B cell (primary cell): ENCODE measurements around the gene MTF2. TPM values are rescaled to one million over a fixed set of nuclear protein-coding genes. Genes with fewer than 3 reads are reported as not detected.

Experiments
- ATAC-seq: fragments of 200-7000 bp; cut with Tn5 transposase; one replicate; pipeline ENCODE4 v1.10.0; 2021; ENCODE audit warnings: low read depth, mild to moderate bottlenecking, moderate number of reproducible peaks, moderate library complexity
- CTCF ChIA-PET: fragments of 350-600 bp; sonication (Branson Sonifier 250); formaldehyde crosslinking; loops from one replicate; lab custom pipeline; 2021; ENCODE audit warnings: antibody characterized with exemption, inconsistent platforms; lab: Charles Lee
- POLR2A ChIA-PET: fragments of 350-600 bp; sonication (Branson Sonifier 250); formaldehyde crosslinking; loops from one replicate; lab custom pipeline; 2021; ENCODE audit warnings: antibody characterized with exemption; lab: Charles Lee
- DNase-seq: peaks from one replicate; pipeline ENCODE4 v3.0.0; 2013
- H2AFZ ChIP-seq: 2 replicates; pipeline ENCODE4 v1.6.1; 2012; ENCODE audit warnings: mild to moderate bottlenecking, low read depth, low read length; ENCODE audit not compliant: insufficient read depth, poor library complexity, severe bottlenecking
- H3K27ac ChIP-seq, 2 donors: 1 replicate in 1 of 2; 2 replicates in 1 of 2; pipeline ENCODE4 v1.5.1; 2012 to 2013; ENCODE audit warnings: low read length in 2 of 2, mild to moderate bottlenecking in 2 of 2, moderate library complexity in 1 of 2
- H3K27me3 ChIP-seq, 4 experiments: fragments of 200-600 bp in 1 of 4; sonication (generic) in 1 of 4; replicated peaks in 1 of 4; 1 replicate in 2 of 4; 2 replicates in 2 of 4; pipeline versions ENCODE4 v1.6.1 to v1.7.0; 2013 to 2016; ENCODE audit warnings: low read length in 3 of 4, mild to moderate bottlenecking in 2 of 4, mixed read lengths in 1 of 4, moderate library complexity in 1 of 4; ENCODE audit not compliant: insufficient read depth in 4 of 4, control insufficient read depth in 3 of 4; ENCODE audit errors: control extremely low read depth in 1 of 4
- H3K36me3 ChIP-seq, 2 experiments: replicated peaks in 1 of 2; 1 replicate in 1 of 2; 2 replicates in 1 of 2; pipeline versions ENCODE4 v1.6.1 to v1.7.1; 2013; ENCODE audit warnings: low read length in 1 of 2; ENCODE audit not compliant: insufficient read depth in 2 of 2, control insufficient read depth in 1 of 2; ENCODE audit errors: control extremely low read depth in 1 of 2, extremely low read depth in 1 of 2
- H3K4me1 ChIP-seq, 2 donors: fragments of 200-600 bp in 1 of 2; sonication (generic) in 1 of 2; 1 replicate in 1 of 2; 2 replicates in 1 of 2; pipeline versions ENCODE4 v1.5.1 to v1.6.1; 2013 to 2017; ENCODE audit warnings: low read length in 2 of 2; ENCODE audit not compliant: control insufficient read depth in 2 of 2, insufficient read depth in 2 of 2
- H3K4me2 ChIP-seq: replicated peaks from 2 replicates; pipeline ENCODE3; 2012; ENCODE audit warnings: mild to moderate bottlenecking, low read depth, low read length; ENCODE audit not compliant: poor library complexity, severe bottlenecking
- H3K4me3 ChIP-seq, 5 experiments: fragments of 200-600 bp in 1 of 5; sonication (generic) in 1 of 5; 1 replicate in 3 of 5; 2 replicates in 2 of 5; pipeline versions ENCODE4 v1.5.1 to v1.7.0; 2011 to 2016; ENCODE audit warnings: low read length in 4 of 5, mild to moderate bottlenecking in 4 of 5, low read depth in 2 of 5, control low read depth in 1 of 5, moderate library complexity in 1 of 5; ENCODE audit not compliant: insufficient read depth in 1 of 5; ENCODE audit errors: control extremely low read depth in 1 of 5, extremely low read depth in 1 of 5
- H3K79me2 ChIP-seq: fragments of 200-600 bp; sonication (generic); one replicate; pipeline ENCODE4 v1.6.0; 2016; ENCODE audit warnings: low read length; ENCODE audit not compliant: control insufficient read depth, insufficient read depth
- H3K9ac ChIP-seq: fragments of 200-600 bp; sonication (generic); 2 replicates; pipeline ENCODE4 v1.6.1; 2017; ENCODE audit warnings: mild to moderate bottlenecking, low read length, moderate library complexity
- H3K9me3 ChIP-seq, 3 donors: one replicate each; pipeline versions ENCODE4 v1.6.1 to v1.7.1; 2013; ENCODE audit warnings: low read length in 2 of 3; ENCODE audit not compliant: control insufficient read depth in 2 of 3, insufficient read depth in 1 of 3; ENCODE audit errors: control extremely low read depth in 1 of 3
- H4K20me1 ChIP-seq: 2 replicates; pipeline ENCODE4 v1.6.0; 2012; ENCODE audit warnings: mild to moderate bottlenecking, low read length; ENCODE audit not compliant: insufficient read depth, control insufficient read depth, poor library complexity, severe bottlenecking
- H3K27ac Mint-ChIP-seq: one replicate; pipeline ENCODE4 v1.8.0; 2021; ENCODE audit warnings: mixed read lengths
- H3K27me3 Mint-ChIP-seq: one replicate; pipeline ENCODE4 v1.8.0; 2021; ENCODE audit warnings: mixed read lengths
- H3K4me1 Mint-ChIP-seq: one replicate; pipeline ENCODE4 v1.8.0; 2021; ENCODE audit warnings: mixed read lengths
- H3K4me3 Mint-ChIP-seq: one replicate; pipeline ENCODE4 v1.8.0; 2021; ENCODE audit warnings: mixed read lengths
- H3K9me3 Mint-ChIP-seq: one replicate; pipeline ENCODE4 v1.8.0; 2022; ENCODE audit warnings: mixed read lengths; ENCODE audit not compliant: insufficient read depth
- EZH2 ChIP-seq: IDR thresholded peaks from 2 replicates; pipeline ENCODE4 v1.6.1; 2012; ENCODE audit warnings: borderline replicate concordance, low read depth, mild to moderate bottlenecking, moderate library complexity, low read length; ENCODE audit not compliant: insufficient read depth, poor library complexity, severe bottlenecking
- WGBS: methylation state at CpG from one replicate; pipeline ENCODE4 v1.1.5; 2013; ENCODE audit warnings: missing lambda C conversion rate; ENCODE audit not compliant: insufficient coverage; 5-methylcytosine and 5-hydroxymethylcytosine counted together
- intact Hi-C: fragments of 100-400 bp; cut with micrococcal nuclease; formaldehyde crosslinking; loops from one replicate; pipeline ENCODE4 v1.10.0; 2022
- polyA plus RNA-seq: library from polyadenylated mRNA; depleted of rRNA; stranded (reverse); fragments of >200 nt; gene quantifications from 2 replicates; pipeline ENCODE4 v1.2.3, GENCODE V29; 2012
- total RNA-seq, 2 donors: library from RNA; stranded (reverse); fragments of 120-200 nt in 1 of 2; gene quantifications; 1 replicate in 1 of 2; 2 replicates in 1 of 2; pipeline versions ENCODE4 v1.2.3 to v1.2.4, GENCODE V29; 2013 to 2022
- TF ChIP-seq, protein P1 (sequence below): fragments of 200-600 bp; IDR thresholded peaks from one replicate; pipeline ENCODE4 v1.8.0; 2022; ENCODE audit warnings: antibody characterized with exemption, mild to moderate bottlenecking

MTF2 gene
- total and polyA plus RNA-seq, 2 donors (not counting 1 experiment from before 2014, with no cell fraction given), result 19.5 to 68.6 TPM

DNA sequence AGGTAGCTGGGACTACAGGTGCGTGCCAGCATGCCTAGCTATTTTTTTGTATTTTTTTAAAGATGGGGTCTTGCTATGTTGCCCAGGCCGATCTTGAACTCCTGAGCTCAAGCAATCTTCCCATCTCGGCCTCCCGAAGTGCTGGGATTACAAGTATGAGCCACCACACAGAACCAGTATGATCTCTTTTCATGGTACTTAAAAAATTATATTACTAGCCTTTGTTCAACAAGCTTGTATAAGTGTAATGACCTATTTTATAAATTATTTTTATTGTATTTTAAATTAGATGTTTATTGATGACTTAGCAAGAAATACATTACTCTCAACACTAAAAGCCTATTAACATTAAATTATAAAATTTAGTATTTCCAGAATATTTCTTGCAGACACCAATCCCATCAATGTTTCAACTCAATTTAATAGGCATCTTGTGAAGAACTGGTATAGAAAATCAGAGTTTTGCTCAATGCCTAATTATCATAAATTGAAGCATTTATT is 36.0 kb upstream of the MTF2 start:
- H3K9ac ChIP-seq, result peak overlapping the region; percentile 51
- no peak for ATAC-seq
- CTCF ChIA-PET, result interaction anchor here (1.1 to 1.5 kb wide), 4 partner anchors 10 to 36 kb away, joined by 4 to 5 read pairs (median 4); partner anchors contain the start of gene MTF2

DNA sequence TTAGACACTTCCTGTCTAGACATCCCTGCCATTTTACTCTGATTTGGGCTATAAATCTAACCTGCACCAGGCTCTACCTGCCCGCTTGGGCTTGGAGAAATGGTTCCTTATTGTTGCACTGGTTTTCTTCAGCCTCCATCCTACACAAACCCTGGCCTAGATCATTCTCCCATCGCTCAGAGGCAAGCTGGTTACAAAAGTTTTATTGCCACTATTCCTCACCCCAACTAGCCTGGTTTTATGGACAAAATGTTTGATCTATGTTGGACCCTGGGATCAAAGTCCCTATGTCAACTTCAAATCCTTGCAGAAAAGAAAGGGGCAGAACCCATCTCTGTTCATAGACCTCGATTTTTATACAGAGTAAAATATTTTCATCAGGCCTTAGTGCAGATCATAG is 31.5 kb upstream of the MTF2 start:
- WGBS, result no CpG with 5 or more reads among the region's 3 CpGs
- Histone ChIP-seq H3K27me3 (no peaks in the 10 kb centered on the region), H3K27ac (no peak overlapping the region), H2AFZ (no peak overlapping the region), H3K79me2 (no peaks in the 10 kb centered on the region), H4K20me1 (no peaks in the 10 kb centered on the region), H3K36me3 (no peaks in the 10 kb centered on the region), H3K4me3 (no peak overlapping the region), H3K9ac (no peak overlapping the region), H3K9me3 (no peaks in the 10 kb centered on the region), H3K4me1 (peaks cover 4 to 5% of the 10 kb centered on the region in 2 donors), H3K4me2 (no peak overlapping the region)
- ChIA-PET CTCF (no interaction called here), POLR2A (interaction anchor here (0.5 kb wide), 1 partner anchor 72 kb away, joined by 4 read pairs; no protein-coding TSS in a partner anchor)
- no peak for TF ChIP-seq EZH2
- TF ChIP-seq, protein P1, sequence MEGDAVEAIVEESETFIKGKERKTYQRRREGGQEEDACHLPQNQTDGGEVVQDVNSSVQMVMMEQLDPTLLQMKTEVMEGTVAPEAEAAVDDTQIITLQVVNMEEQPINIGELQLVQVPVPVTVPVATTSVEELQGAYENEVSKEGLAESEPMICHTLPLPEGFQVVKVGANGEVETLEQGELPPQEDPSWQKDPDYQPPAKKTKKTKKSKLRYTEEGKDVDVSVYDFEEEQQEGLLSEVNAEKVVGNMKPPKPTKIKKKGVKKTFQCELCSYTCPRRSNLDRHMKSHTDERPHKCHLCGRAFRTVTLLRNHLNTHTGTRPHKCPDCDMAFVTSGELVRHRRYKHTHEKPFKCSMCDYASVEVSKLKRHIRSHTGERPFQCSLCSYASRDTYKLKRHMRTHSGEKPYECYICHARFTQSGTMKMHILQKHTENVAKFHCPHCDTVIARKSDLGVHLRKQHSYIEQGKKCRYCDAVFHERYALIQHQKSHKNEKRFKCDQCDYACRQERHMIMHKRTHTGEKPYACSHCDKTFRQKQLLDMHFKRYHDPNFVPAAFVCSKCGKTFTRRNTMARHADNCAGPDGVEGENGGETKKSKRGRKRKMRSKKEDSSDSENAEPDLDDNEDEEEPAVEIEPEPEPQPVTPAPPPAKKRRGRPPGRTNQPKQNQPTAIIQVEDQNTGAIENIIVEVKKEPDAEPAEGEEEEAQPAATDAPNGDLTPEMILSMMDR, result no peak
- Mint-ChIP-seq H3K9me3 (no peaks in the 10 kb centered on the region), H3K4me3 (no peak overlapping the region), H3K4me1 (peaks cover under 1% of the 10 kb centered on the region), H3K27me3 (no peaks in the 10 kb centered on the region), H3K27ac (no peak overlapping the region)
- intact Hi-C loops, result no loop called here
- DNase-seq (no peak), ATAC-seq (no peak)

More for the DNA sequence above, 36.0 kb upstream of the MTF2 start:
- H3K27ac ChIP-seq, result peak overlapping the region; percentile 81 to 83
- Mint-ChIP-seq H3K27me3 (no peaks in the 10 kb centered on the region), H3K4me1 (peaks cover 17% of the 10 kb centered on the region), H3K9me3 (no peaks in the 10 kb centered on the region), H3K4me3 (no peak overlapping the region), H3K27ac (no peak overlapping the region)
- peak overlapping the region in 3 of 5 experiments; percentile 41 to 61 (median 46) for H3K4me3 ChIP-seq
- 100% methylated on average over 1 of the region's 4 CpGs for WGBS
- TF ChIP-seq, protein P1, result no peak
- TF ChIP-seq EZH2, result no peak
- H3K4me2 ChIP-seq, result peak overlapping the region; percentile 67
- intact Hi-C loops, result no loop called here
- peak overlapping the region; percentile 91 for H2AFZ ChIP-seq
- H3K79me2 ChIP-seq, result no peaks in the 10 kb centered on the region
- H3K4me1 ChIP-seq, result peaks cover 12 to 13% of the 10 kb centered on the region in 2 donors
- POLR2A ChIA-PET, result interaction anchor here (1.0 kb wide), 2 partner anchors 9 to 35 kb away, joined by 4 to 6 read pairs; no protein-coding TSS in a partner anchor
- DNase-seq, result no peak
- no peaks in the 10 kb centered on the region for H3K27me3 ChIP-seq
- H4K20me1 ChIP-seq, result no peaks in the 10 kb centered on the region
- no peaks in the 10 kb centered on the region for H3K36me3 ChIP-seq
- no peaks in the 10 kb centered on the region for H3K9me3 ChIP-seq
